ENCODE measurements around the gene POMGNT2.

- no peak for TF ChIP-seq CTCF (IDR thresholded peaks at IDR 0.05)
- no peak for TF ChIP-seq POLR2A (IDR thresholded peaks at IDR 0.05)
These were observed 50.5 kb downstream of the POMGNT2 start for GRCh38 chr3:43055393-43055792.

Data from right lobe of liver (tissue), 4 donors.